Mesenteric fat pad (tissue), 1 donor: Measurements from ENCODE around the gene PSKH1. TPM values are rescaled to one million over a fixed set of nuclear protein-coding genes. Genes with fewer than 3 reads are reported as not detected.
"Not testable (repeated sequence)": the region's sequence is repeated elsewhere in the genome, so short reads cannot be mapped to it uniquely, and the experiment has no call there.

Source experiments
- DNase-seq: peaks from one replicate; pipeline ENCODE4 v3.0.0-alpha.2; 2020; ENCODE audit warnings: low spot score
- total RNA-seq: library from RNA; stranded (reverse); fragmentation: NEBNext Ultra II Directional; extraction: Animal tissue kit (Norgen Biotek cat#: 25700); gene quantifications from one replicate; pipeline ENCODE4 v1.2.1, GENCODE V29; 2021
- donor health status: DM: yes; HTN: yes; CAD: no.

Gene PSKH1
- total RNA-seq, 1 donor from 2014 or later: 28.6 TPM

GRCh38 chr16:67885976-67886375 is 7.1 kb upstream of the PSKH1 start:
- no peak for DNase-seq

- DNase-seq: no peak
Measured at GRCh38 chr16:67886387-67886786, 6.7 kb upstream of the PSKH1 start.

GRCh38 chr16:67888331-67888730 is 4.7 kb upstream of the PSKH1 start:
- DNase-seq: no peak

- DNase-seq: no peak
Measured at GRCh38 chr16:67892375-67892774, 679 bp upstream of the PSKH1 start.

- DNase-seq: no peak
Measured at GRCh38 chr16:67893743-67894399, 817 bp downstream of the PSKH1 start.

GRCh38 chr16:67897231-67897630 is 4.2 kb downstream of the PSKH1 start:
- no peak for DNase-seq

GRCh38 chr16:67901734-67902133 is 8.7 kb downstream of the PSKH1 start:
- DNase-seq: no peak

GRCh38 chr16:67902831-67903230 is 9.8 kb downstream of the PSKH1 start:
- DNase-seq: no peak

GRCh38 chr16:67907397-67908180 is 14.5 kb downstream of the PSKH1 start:
- no peak for DNase-seq

GRCh38 chr16:67909056-67909742 is 16.1 kb downstream of the PSKH1 start:
- no peak for DNase-seq

- DNase-seq: no peak
Measured at GRCh38 chr16:67910158-67910557, 17.1 kb downstream of the PSKH1 start.

- no peak for DNase-seq
Measured at GRCh38 chr16:67914758-67915495, 21.9 kb downstream of the PSKH1 start.

- not testable (repeated sequence) for DNase-seq
Measured at GRCh38 chr16:67915496-67915769, 22.4 kb downstream of the PSKH1 start.

- no peak for DNase-seq
Measured at GRCh38 chr16:67915831-67916723, 23.0 kb downstream of the PSKH1 start.

- DNase-seq: no peak
Measured at GRCh38 chr16:67917140-67917851, 24.2 kb downstream of the PSKH1 start.

- no peak for DNase-seq
Measured at GRCh38 chr16:67917852-67918236, 24.8 kb downstream of the PSKH1 start.

GRCh38 chr16:67919622-67920221 is 26.7 kb downstream of the PSKH1 start:
- no peak for DNase-seq

GRCh38 chr16:67922221-67922620 is 29.2 kb downstream of the PSKH1 start:
- DNase-seq: no peak

GRCh38 chr16:67922740-67923139 is 29.7 kb downstream of the PSKH1 start:
- DNase-seq: no peak
